IMR-90 (cell line): Measurements from ENCODE around the gene DCC. TPM values are rescaled to one million over a fixed set of nuclear protein-coding genes. Genes with fewer than 3 reads are reported as not detected.

Experiments
- ATAC-seq: fragments of 200-7000 bp; cut with Tn5 transposase; 2 replicates; pipeline ENCODE4 v1.9.1; 2020; ENCODE audit warnings: low read depth, mild to moderate bottlenecking, moderate library complexity
- BruUV-seq: library from RNA; stranded (reverse); fragments of 400-500 nt; replicated peaks from 2 replicates; lab custom pipeline; 2021; lab: Mats Ljungman, UMichigan
- CTCF ChIA-PET: fragments of 300-600 bp; formaldehyde crosslinking; extraction: SDS; loops from one replicate; lab custom pipeline; 2021; ENCODE audit warnings: antibody characterized with exemption; lab: Yijun Ruan, JAX
- POLR2A ChIA-PET: fragments of 300-600 bp; sonication (Branson Sonifier 250); formaldehyde crosslinking; loops from one replicate; lab custom pipeline; 2022; ENCODE audit warnings: antibody characterized with exemption; ENCODE audit not compliant: unreplicated experiment; lab: Charles Lee
- DNase-seq: peaks from one replicate; pipeline ENCODE4 v3.0.0; 2013
- H2AFZ ChIP-seq: replicated peaks from 2 replicates; pipeline ENCODE3; 2013; ENCODE audit warnings: low read length, mild to moderate bottlenecking; ENCODE audit not compliant: poor library complexity
- H2AK5ac ChIP-seq: 2 replicates; pipeline ENCODE4 v1.6.1; 2013; ENCODE audit warnings: low read depth, low read length, inconsistent platforms
- H2AK9ac ChIP-seq: replicated peaks from 2 replicates; pipeline ENCODE3; 2013; ENCODE audit warnings: mild to moderate bottlenecking, low read depth, low read length, moderate library complexity; ENCODE audit not compliant: poor library complexity
- H2BK120ac ChIP-seq: 2 replicates; pipeline ENCODE4 v1.6.1; 2013; ENCODE audit warnings: low read depth, low read length, inconsistent platforms
- H2BK15ac ChIP-seq: 3 replicates; pipeline ENCODE4 v1.6.1; 2013; ENCODE audit warnings: low read depth, low read length, inconsistent platforms
- H2BK20ac ChIP-seq: 2 replicates; pipeline ENCODE4 v1.6.1; 2013; ENCODE audit warnings: low read depth, mild to moderate bottlenecking, inconsistent platforms, low read length, moderate library complexity
- H2BK5ac ChIP-seq: 2 replicates; pipeline ENCODE4 v1.6.1; 2013; ENCODE audit warnings: mild to moderate bottlenecking, low read depth, low read length, inconsistent platforms; ENCODE audit not compliant: poor library complexity, severe bottlenecking
- H3K14ac ChIP-seq: replicated peaks from 2 replicates; pipeline ENCODE4 v1.6.1; 2013; ENCODE audit warnings: low read depth, low read length, inconsistent platforms
- H3K18ac ChIP-seq: 2 replicates; pipeline ENCODE4 v1.6.1; 2013; ENCODE audit warnings: low read depth, low read length, control low read depth
- H3K23ac ChIP-seq: 2 replicates; pipeline ENCODE4 v1.6.1; 2013; ENCODE audit warnings: low read depth, low read length, inconsistent platforms
- H3K27ac ChIP-seq: 2 replicates; pipeline ENCODE4 v1.5.1; 2013; ENCODE audit warnings: mild to moderate bottlenecking, control low read depth, low read length; ENCODE audit not compliant: insufficient read depth
- H3K27me3 ChIP-seq: 2 replicates; pipeline ENCODE4 v1.6.1; 2013; ENCODE audit warnings: low read length; ENCODE audit not compliant: control insufficient read depth, insufficient read depth
- H3K36me3 ChIP-seq: 2 replicates; pipeline ENCODE4 v1.6.1; 2013; ENCODE audit warnings: low read length, mixed read lengths; ENCODE audit not compliant: control insufficient read depth, insufficient read depth
- H3K4ac ChIP-seq: 2 replicates; pipeline ENCODE4 v1.6.1; 2013; ENCODE audit warnings: low read depth, low read length, inconsistent platforms
- H3K4me1 ChIP-seq: 2 replicates; pipeline ENCODE4 v1.6.1; 2013; ENCODE audit warnings: low read length, mixed read lengths; ENCODE audit not compliant: control insufficient read depth, insufficient read depth
- H3K4me2 ChIP-seq: 2 replicates; pipeline ENCODE4 v1.6.1; 2013; ENCODE audit warnings: low read depth, mild to moderate bottlenecking, control low read depth, low read length, moderate library complexity
- H3K4me3 ChIP-seq: 2 replicates; pipeline ENCODE4 v1.5.1; 2013; ENCODE audit warnings: low read depth, mild to moderate bottlenecking, control low read depth, low read length, moderate library complexity; ENCODE audit not compliant: insufficient read depth
- H3K56ac ChIP-seq: 2 replicates; pipeline ENCODE4 v1.6.1; 2013; ENCODE audit warnings: low read length, inconsistent platforms; ENCODE audit not compliant: insufficient read depth; ENCODE audit errors: extremely low read depth
- H3K79me1 ChIP-seq, 2 experiments: 2 replicates each; pipeline ENCODE4 v1.6.1; 2013; ENCODE audit warnings: low read length in 2 of 2, inconsistent platforms in 1 of 2, low read depth in 1 of 2
- H3K9ac ChIP-seq: 2 replicates; pipeline ENCODE4 v1.6.1; 2013; ENCODE audit warnings: low read depth, low read length, control low read depth
- H3K9me1 ChIP-seq: 2 replicates; pipeline ENCODE4 v1.6.1; 2013; ENCODE audit warnings: low read length, inconsistent platforms; ENCODE audit not compliant: insufficient read depth
- H3K9me3 ChIP-seq: 2 replicates; pipeline ENCODE4 v1.6.1; 2013; ENCODE audit warnings: low read length; ENCODE audit not compliant: control insufficient read depth, insufficient read depth
- H4K20me1 ChIP-seq: 2 replicates; pipeline ENCODE4 v1.6.1; 2013; ENCODE audit warnings: low read length, inconsistent platforms; ENCODE audit not compliant: insufficient read depth
- H4K5ac ChIP-seq: 2 replicates; pipeline ENCODE4 v1.6.1; 2013; ENCODE audit warnings: mild to moderate bottlenecking, low read depth, low read length, control low read depth
- H4K8ac ChIP-seq, 2 experiments: 2 replicates each; pipeline ENCODE4 v1.6.1; 2013; ENCODE audit warnings: low read depth in 2 of 2, low read length in 2 of 2, control low read depth in 1 of 2, inconsistent platforms in 1 of 2
- H4K91ac ChIP-seq: 2 replicates; pipeline ENCODE4 v1.6.1; 2013; ENCODE audit warnings: low read depth, low read length, inconsistent platforms; ENCODE audit not compliant: insufficient read depth
- CEBPB ChIP-seq: IDR thresholded peaks from 2 replicates; pipeline ENCODE4 v1.6.1; 2012; ENCODE audit warnings: low read depth, low read length, improper control_type of control experiment
- CHD1 ChIP-seq: IDR thresholded peaks from 2 replicates; pipeline ENCODE4 v1.6.1; 2012; ENCODE audit warnings: low read depth, low read length, improper control_type of control experiment
- ELK1 ChIP-seq: fragments of 150-350 bp; IDR thresholded peaks from 2 replicates; pipeline ENCODE4 v1.6.1; 2016; ENCODE audit warnings: low read depth, mild to moderate bottlenecking, low read length, moderate library complexity, borderline replicate concordance
- MAFK ChIP-seq: IDR thresholded peaks from 2 replicates; pipeline ENCODE4 v1.6.1; 2012; ENCODE audit warnings: low read depth, low read length, improper control_type of control experiment
- MXI1 ChIP-seq: IDR thresholded peaks from 2 replicates; pipeline ENCODE4 v1.6.1; 2012; ENCODE audit warnings: low read depth, mild to moderate bottlenecking, low read length, moderate library complexity, borderline replicate concordance
- NFE2L2 ChIP-seq: fragments of 150-350 bp; IDR thresholded peaks from 2 replicates; pipeline ENCODE4 v1.6.1; 2016; ENCODE audit warnings: low read depth, mild to moderate bottlenecking, low read length
- POLR2A ChIP-seq: IDR thresholded peaks from 2 replicates; pipeline ENCODE4 v1.6.1; 2012; ENCODE audit warnings: mild to moderate bottlenecking, low read depth, low read length
- RCOR1 ChIP-seq: IDR thresholded peaks from 2 replicates; pipeline ENCODE4 v1.6.1; 2012; ENCODE audit warnings: mild to moderate bottlenecking, low read length, improper control_type of control experiment; ENCODE audit not compliant: insufficient replicate concordance
- RFX5 ChIP-seq: IDR thresholded peaks from 2 replicates; pipeline ENCODE4 v1.8.0; 2012; ENCODE audit warnings: low read depth, mild to moderate bottlenecking, low read length, moderate library complexity
- SMC3 ChIP-seq: fragments of 150-350 bp; IDR thresholded peaks from 2 replicates; pipeline ENCODE4 v1.6.1; 2016; ENCODE audit warnings: low read depth, mild to moderate bottlenecking, antibody characterized with exemption, low read length, moderate library complexity
- USF2 ChIP-seq: fragments of 150-350 bp; IDR thresholded peaks from 2 replicates; pipeline ENCODE4 v1.6.1; 2017; ENCODE audit warnings: mild to moderate bottlenecking, antibody characterized with exemption, low read length, low read depth
- WGBS, 2 experiments: methylation state at CpG; one replicate each; pipeline versions ENCODE4 v1.1.5 to v1.1.7; 2013; ENCODE audit warnings: missing lambda C conversion rate in 2 of 2; ENCODE audit not compliant: insufficient read length in 1 of 2; ENCODE audit errors: extremely low coverage in 2 of 2; 5-methylcytosine and 5-hydroxymethylcytosine counted together
- dilution Hi-C: fragments of 300-500 bp; cut with HindIII; formaldehyde crosslinking; loops from one replicate; pipeline ENCODE4 v1.14.3; 2018; ENCODE audit warnings: low sequenced_read_pairs; ENCODE audit not compliant: unreplicated experiment
- in situ Hi-C: fragments of 300-500 bp; cut with MboI; formaldehyde crosslinking; loops from 3 replicates; pipeline ENCODE4 v1.14.3; 2019; ENCODE audit warnings: low sequenced_read_pairs, inconsistent platforms, mixed read lengths
- intact Hi-C: fragments of 100-400 bp; cut with micrococcal nuclease; formaldehyde crosslinking; loops from 2 replicates; pipeline ENCODE4 v1.10.0; 2022
- polyA plus RNA-seq, 3 experiments: library from polyadenylated mRNA; depleted of rRNA; stranded (reverse); fragments of >200 nt; gene quantifications; 2 replicates each; pipeline ENCODE4 v1.2.3, GENCODE V29; 2012; ENCODE audit warnings: low replicate concordance in 1 of 3
- total RNA-seq: library from RNA; depleted of rRNA; stranded (reverse); fragments of >200 nt; gene quantifications from 2 replicates; pipeline ENCODE4 v1.2.3, GENCODE V29; 2012
- TF ChIP-seq, protein P1 (sequence below): conservative IDR thresholded peaks from 2 replicates; pipeline ENCODE4 v1.5.1; 2012; ENCODE audit warnings: mild to moderate bottlenecking, low read depth, low read length, improper control_type of control experiment

DCC gene
- total and polyA plus RNA-seq, 2 of the 4 experiments (the other 2 are of a cell fraction), result 0.31 to 0.54 TPM

DNA sequence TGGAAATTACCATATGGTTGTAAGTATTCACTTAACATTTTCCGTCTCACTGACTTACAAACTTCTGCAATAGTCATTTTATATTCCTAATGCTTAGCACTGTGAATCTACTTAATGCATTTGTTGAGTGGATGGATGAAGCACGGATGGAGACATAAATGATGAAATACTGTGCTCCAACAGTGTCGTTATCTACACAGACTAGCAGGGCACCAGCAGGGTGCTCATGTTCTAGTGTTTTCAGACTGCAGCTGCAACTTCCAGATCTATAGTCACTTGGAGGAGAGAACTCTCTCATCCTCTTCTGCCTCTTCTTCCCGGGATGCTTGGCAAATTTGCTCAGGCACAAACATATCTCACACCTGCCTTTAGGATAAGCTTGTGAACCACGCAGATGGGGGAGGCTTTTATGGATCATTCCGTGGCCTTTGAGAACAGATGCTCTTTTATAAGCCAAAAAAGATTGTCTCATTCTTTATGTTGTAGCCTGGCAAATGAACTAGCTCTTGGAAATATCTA, 1086.7 kb downstream of the DCC start:
- Histone ChIP-seq H3K4ac (no peak overlapping the region), H3K9me3 (peaks cover 3% of the 10 kb centered on the region), H3K4me2 (no peak overlapping the region), H2BK20ac (no peak overlapping the region), H3K56ac (no peak overlapping the region), H4K5ac (no peak overlapping the region), H2AK5ac (no peak overlapping the region), H3K4me3 (no peak overlapping the region), H3K23ac (no peak overlapping the region), H3K9me1 (no peaks in the 10 kb centered on the region), H3K27me3 (no peaks in the 10 kb centered on the region), H3K14ac (no peak overlapping the region), H2BK120ac (no peak overlapping the region), H2BK15ac (no peak overlapping the region), H3K18ac (no peak overlapping the region), H4K8ac (no peak overlapping the region), H3K79me1 (no peaks in the 10 kb centered on the region), H4K20me1 (no peaks in the 10 kb centered on the region), H2BK5ac (no peak overlapping the region), H3K36me3 (no peaks in the 10 kb centered on the region), H4K91ac (no peak overlapping the region), H3K4me1 (no peaks in the 10 kb centered on the region), H2AFZ (no peak overlapping the region), H3K9ac (no peak overlapping the region), H2AK9ac (no peak overlapping the region), H3K27ac (no peak overlapping the region)
- in situ Hi-C loops, result no loop called here
- no TSS peak for BruUV-seq
- DNase-seq (no peak), ATAC-seq (no peak)
- TF ChIP-seq, protein P1, sequence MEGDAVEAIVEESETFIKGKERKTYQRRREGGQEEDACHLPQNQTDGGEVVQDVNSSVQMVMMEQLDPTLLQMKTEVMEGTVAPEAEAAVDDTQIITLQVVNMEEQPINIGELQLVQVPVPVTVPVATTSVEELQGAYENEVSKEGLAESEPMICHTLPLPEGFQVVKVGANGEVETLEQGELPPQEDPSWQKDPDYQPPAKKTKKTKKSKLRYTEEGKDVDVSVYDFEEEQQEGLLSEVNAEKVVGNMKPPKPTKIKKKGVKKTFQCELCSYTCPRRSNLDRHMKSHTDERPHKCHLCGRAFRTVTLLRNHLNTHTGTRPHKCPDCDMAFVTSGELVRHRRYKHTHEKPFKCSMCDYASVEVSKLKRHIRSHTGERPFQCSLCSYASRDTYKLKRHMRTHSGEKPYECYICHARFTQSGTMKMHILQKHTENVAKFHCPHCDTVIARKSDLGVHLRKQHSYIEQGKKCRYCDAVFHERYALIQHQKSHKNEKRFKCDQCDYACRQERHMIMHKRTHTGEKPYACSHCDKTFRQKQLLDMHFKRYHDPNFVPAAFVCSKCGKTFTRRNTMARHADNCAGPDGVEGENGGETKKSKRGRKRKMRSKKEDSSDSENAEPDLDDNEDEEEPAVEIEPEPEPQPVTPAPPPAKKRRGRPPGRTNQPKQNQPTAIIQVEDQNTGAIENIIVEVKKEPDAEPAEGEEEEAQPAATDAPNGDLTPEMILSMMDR, result no peak
- no peak for TF ChIP-seq RCOR1
- no peak for TF ChIP-seq RFX5
- no peak for TF ChIP-seq ELK1
- TF ChIP-seq NFE2L2, result no peak
- TF ChIP-seq MXI1, result no peak
- no peak for TF ChIP-seq CEBPB
- TF ChIP-seq MAFK, result no peak
- no peak for TF ChIP-seq USF2
- no peak for TF ChIP-seq SMC3
- TF ChIP-seq CHD1, result no peak
- TF ChIP-seq POLR2A, result no peak
- no CpG with 5 or more reads among the region's 6 CpGs for WGBS, 2 experiments
- intact Hi-C loops, result no loop called here
- dilution Hi-C loops, result no loop called here
- ChIA-PET POLR2A (no interaction called here), CTCF (no interaction called here)
